Measurements from ENCODE around the gene DIS3L2.
"Not testable (repeated sequence)": the region's sequence is repeated elsewhere in the genome, so short reads cannot be mapped to it uniquely, and the experiment has no call there.

The DIS3L2 gene

GRCh38 chr2:232363064-232363783, 401.7 kb downstream of the DIS3L2 start:
- DNase-seq (ENCODE audit: extremely low read depth in 1 of 2, low read depth in 1 of 2) = not testable (repeated sequence)

- no peak for DNase-seq (ENCODE audit: extremely low read depth in 1 of 2, low read depth in 1 of 2)
These were observed 402.5 kb downstream of the DIS3L2 start for GRCh38 chr2:232363784-232364615.

DNA sequence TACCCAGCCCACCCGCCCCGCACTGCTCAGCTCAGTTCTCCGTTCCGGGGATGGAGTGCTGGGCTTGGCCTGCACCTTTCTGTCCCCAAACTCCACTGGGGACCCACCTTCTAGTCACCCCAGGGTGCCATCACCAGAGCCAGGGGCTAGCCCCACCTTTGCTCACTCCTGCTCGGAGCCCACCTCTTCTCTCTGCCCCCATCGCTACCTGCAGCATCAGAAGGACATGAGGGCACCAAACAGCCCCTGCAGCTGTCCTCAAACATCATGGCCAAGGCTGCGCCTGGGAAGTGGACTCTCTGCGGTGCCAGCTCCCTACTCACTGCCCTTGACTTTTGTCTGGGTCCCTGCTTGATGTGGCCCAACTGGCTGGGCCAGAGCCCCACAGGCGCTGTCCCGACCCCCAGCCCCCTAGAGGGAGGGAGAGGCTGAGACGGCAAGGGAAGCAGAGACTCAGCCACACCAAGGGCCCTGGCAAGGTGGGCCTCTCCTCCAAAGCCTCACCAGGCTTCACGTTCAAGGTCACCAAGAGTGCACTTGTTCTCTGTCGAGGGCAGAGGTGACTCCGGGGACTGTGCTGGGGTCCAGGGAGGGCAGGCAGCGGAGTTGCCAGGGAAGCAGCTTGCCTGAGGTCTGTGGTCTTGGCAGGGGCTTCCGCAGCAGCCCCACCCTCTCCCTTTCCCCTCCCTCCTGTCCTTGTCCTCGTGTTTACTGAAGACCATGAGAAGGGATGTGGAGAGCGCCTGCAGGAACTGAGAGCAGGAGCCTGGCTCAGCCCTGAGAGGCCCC, 403.5 kb downstream of the DIS3L2 start:
- not testable (repeated sequence) for DNase-seq (ENCODE audit: extremely low read depth in 1 of 2, low read depth in 1 of 2)

- no peak for DNase-seq (ENCODE audit: extremely low read depth in 1 of 2, low read depth in 1 of 2)
These were observed 404.3 kb downstream of the DIS3L2 start for GRCh38 chr2:232365621-232366321.

GRCh38 chr2:232366461-232366860, 404.9 kb downstream of the DIS3L2 start:
- not testable (repeated sequence) for DNase-seq (ENCODE audit: extremely low read depth in 1 of 2, low read depth in 1 of 2)

DNA sequence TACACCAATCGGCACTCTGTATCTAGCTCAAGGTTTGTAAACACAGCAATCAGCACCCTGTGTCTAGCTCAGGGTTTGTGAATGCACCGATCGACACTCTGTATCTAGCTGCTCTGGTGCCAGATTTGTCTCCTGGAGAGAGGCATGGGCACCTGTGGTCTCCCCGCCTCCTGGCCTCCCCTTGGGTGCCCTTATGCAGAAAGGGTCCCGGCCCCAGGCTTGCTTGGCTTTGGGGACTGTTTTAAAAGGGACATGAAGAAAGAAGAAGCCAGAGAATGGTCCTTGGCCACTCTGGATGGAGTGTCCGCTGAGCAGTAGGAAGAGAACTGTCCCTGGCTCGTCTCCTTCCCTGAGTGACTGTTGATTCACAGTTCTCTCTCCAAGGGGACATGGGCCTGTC, 405.5 kb downstream of the DIS3L2 start:
- no peak for DNase-seq (ENCODE audit: extremely low read depth in 1 of 2, low read depth in 1 of 2)

DNA sequence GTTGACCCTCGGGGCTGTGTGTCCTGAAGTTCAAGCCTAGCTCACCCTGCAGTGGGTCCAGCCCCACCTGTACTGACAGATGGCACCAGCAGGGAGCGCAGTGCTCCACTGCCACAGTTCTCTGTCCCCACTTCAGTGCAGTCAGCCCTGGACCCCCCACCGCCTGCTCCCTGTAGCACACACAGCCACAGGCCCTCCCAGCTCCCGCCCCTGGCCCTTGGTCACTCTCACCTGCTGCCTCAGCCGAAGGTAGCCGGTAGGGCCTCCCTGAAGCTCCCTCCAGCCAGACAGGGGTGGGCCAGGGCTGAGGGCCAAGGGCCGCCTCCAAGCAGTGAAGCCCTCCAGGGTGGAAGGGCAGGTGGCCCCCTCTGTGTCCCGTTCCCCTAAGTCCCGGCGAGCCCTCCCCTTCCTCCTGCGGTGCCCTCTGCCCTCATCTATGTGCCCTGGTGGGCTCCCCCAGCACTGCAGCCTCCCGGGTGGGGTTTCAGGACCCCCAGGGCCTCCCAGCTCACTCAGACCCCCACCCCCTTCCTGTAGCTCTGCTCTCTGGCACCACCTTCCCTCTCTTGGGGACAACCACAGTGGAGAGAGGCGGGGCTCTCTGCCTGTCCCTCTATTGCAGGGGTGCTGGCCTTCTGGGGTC, 406.2 kb downstream of the DIS3L2 start:
- no peak for DNase-seq (ENCODE audit: extremely low read depth in 1 of 2, low read depth in 1 of 2)

DNA sequence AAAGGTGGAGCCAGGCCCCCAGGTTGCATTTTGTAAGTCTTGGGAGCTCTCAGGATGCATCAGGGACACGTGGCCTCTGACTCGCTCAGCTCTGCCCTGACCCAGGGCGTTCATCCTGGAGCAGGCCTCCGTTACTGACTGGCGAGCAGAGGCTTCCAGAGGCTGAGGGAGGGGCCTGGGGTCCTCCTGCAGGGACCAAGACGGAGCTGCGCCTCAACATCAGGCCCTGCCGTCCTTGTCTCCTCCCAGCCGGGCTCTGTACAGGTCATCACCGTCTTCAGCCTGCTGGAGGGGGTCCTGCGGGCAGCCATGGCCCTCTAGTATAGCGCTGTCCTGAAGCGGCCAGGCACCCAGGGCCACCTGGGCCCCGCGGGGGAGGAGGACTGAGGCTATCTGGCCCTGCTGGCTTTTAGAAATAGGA, 406.8 kb downstream of the DIS3L2 start:
- DNase-seq (ENCODE audit: extremely low read depth in 1 of 2, low read depth in 1 of 2) = no peak

DNA sequence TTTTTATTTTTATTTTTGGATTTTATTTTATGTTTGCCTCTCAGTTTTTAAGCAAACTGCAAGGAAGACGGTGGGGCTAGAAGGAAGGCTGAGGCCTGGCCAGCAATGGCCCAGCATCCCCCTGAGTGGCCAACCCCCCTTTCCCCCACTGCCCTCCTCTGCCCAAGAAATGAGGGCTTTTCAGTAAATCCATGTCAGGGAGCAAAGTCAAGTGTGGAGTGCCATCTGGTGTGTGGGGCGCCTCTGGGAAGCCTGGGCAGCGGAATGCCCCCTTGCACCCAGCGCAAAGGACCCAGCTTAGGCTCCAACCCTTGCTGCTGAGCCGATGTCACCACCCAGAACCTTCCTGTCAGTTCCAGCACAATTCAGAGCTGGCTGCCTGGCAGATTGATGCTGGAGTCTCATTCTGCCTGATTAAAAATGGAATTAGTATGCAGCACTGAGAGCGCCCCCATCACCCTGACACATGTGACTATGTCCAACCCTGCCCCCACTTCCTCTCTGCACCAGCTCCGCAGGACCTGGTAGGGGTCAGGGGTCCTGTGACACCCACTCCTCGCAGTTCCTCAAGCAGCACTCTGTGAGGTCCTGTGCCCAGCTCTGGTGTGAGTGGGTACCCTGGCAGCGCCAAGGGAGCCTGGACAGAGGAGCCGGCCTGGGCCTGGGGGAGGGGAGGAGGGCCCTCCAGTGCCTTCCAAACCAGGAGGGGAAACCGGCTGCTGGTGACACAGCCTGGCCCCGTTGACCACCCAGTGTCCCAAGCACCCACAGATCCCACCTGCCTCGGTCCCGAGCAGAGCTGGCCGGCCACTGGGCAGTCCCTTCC, 407.8 kb downstream of the DIS3L2 start:
- DNase-seq (ENCODE audit: extremely low read depth in 1 of 2, low read depth in 1 of 2) = no peak

- not testable (repeated sequence) for DNase-seq (ENCODE audit: extremely low read depth in 1 of 2, low read depth in 1 of 2)
These were observed 408.5 kb downstream of the DIS3L2 start for GRCh38 chr2:232370007-232370406.

DNA sequence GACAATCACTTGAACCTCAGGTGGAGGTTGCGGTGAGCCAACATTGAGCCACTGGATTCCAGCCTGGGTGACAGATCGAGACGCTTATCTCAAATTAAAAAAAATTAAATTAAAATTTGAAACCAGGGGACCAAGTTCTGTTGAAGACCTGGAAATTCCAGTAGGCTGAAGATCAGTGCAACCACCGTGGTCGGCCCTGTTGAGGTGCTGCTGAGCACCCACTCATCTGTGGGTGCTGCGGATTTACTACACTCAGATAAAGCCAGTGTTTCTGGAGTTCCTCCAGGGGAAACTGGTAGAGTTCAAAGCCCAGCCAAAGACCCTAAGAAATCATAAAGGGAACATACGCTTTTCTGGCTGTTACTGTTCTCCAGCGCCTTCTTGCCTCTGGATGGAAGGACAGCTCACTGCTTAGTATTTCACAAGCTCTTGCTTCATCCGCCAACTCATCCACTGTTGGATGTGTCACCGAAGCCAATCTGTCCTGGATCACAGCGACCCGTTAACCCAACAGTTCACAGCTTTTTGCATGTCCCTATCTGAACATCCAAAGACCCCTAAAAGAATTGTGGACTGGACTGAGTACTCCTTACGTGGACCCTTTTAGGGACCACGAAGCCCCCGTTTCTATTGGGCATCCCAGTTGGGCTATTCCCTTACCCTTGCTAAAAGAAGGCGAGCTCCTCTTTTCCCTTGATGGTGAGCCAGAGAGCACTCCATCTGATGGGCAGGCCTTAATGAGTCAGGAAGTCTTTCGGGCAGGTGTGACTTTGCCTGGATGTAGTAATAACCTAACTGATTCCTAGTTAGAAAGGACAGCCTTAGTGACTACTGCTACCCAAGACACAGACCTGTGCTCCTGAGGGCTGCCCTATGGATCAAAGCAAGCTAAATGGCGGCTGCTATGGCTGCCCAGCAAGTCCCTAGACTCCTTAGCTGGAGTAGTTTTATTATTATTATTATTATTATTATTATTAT, 411.0 kb downstream of the DIS3L2 start:
- no peak for DNase-seq (ENCODE audit: extremely low read depth in 1 of 2, low read depth in 1 of 2)

GRCh38 chr2:232374356-232374755, 412.8 kb downstream of the DIS3L2 start:
- DNase-seq (ENCODE audit: extremely low read depth in 1 of 2, low read depth in 1 of 2) = no peak

DNA sequence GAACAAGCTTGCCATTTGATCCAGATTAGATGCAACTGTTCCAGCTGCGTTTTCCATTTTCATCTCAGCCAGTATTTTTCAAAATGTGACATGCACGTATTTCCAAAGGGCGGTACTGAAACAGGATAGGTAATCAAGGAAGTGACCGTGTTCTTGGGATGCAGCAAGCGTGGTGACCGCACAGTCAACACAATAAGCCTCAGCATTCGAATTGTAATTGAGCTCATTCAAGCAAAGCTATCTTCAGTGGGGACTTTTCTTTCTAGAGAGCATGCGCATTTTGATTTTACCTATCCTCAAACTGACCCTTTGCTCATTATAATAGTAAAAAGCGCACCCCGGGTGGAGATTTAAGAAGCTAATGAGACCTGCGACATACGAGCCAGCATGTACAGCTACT, 413.7 kb downstream of the DIS3L2 start:
- no peak for DNase-seq (ENCODE audit: extremely low read depth in 1 of 2, low read depth in 1 of 2)

DNA sequence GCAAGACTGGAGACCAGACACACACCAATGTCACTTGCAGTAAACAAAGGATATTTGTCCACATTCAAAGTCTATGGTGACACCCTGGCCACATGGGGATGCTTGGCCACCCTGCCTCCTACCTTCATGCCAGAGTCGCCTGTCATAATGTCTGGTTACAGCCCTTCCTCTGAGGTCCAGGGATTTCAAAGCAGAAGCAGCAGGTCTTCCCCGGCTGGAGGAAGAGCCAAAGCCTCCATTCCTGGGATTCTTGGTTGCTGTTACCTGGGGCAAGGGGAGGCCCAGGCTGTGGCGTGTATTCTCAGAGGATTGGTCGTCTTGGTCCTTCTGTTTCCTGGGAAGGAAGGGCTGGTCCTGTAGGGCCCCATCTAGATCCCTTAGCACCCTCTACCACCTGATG, 414.7 kb downstream of the DIS3L2 start:
- DNase-seq (ENCODE audit: extremely low read depth in 1 of 2, low read depth in 1 of 2) = no peak

- DNase-seq (ENCODE audit: extremely low read depth in 1 of 2, low read depth in 1 of 2) = no peak
These were observed 415.2 kb downstream of the DIS3L2 start for GRCh38 chr2:232376713-232377112.

DNA sequence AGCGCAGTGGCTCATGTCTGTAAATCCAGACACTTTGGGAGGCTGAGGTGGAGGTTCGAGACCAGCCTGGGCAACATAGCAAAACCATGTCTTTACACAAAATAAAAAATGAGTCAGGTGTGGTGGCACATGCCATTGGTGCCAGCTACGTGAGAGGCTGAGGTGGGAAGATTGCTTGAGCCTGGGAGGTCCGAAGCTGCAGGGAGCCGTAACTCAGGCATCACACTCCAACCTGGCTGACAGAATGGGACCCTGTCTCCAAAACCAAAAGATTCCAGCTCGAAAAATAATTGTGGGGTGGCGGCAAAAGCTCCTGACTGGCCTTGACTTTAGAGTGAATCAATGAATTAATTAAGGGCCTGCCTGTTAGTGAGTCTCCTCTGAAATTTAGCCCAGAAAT, 415.8 kb downstream of the DIS3L2 start:
- no peak for DNase-seq (ENCODE audit: extremely low read depth in 1 of 2, low read depth in 1 of 2)

DNA sequence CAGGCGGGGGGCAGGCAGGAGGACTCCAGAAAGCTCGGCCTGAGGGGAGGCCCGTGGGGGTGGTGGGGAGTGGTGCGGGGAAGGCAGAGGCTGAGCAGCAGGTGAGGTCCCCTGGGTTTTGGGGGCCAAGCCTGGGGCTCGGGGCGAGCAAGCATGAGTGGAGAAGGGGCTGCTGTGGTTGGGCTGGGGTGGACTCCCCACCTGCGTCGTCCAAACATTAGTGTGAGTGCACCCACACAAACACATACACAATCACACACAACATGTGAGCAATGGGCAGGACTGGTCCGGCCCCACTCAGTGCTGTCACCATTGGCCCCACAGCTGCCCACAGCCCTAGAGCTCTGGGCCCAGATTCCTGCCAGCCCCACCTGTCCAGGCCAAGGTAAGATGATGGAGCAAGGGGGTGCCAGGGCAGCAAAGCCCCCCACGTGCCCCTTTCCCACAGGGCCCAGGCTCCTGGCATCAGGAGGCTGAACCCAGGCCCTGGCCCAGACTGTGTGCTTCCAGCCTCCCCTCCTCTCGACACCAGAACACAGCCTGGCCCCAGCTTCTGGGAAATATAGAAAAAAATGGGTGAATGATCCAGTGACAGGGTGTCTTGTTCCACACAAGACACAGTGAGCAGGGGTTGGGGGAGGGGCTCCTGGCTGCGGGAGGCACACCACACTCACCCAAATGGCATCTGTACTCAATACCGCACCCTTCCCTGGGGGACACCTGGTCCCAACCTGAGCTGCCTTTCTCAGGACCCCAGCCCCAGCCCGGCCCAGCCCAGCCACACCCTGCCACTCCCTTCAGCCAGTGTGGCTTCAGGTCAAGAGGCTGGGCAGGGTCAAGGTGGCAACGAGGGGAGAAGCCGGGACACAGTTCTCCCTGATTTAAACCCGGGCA, 416.6 kb downstream of the DIS3L2 start:
- DNase-seq (ENCODE audit: extremely low read depth in 1 of 2, low read depth in 1 of 2) = no peak
